Astrocyte of the spinal cord (primary cell): Measurements from ENCODE around the gene CAMK2A.
A peak's percentile ranks its signal among the peaks of the same experiment; 100 is the strongest.

Experiments used
- DNase-seq: peaks from one replicate; pipeline ENCODE4 v3.0.0; 2011; ENCODE audit warnings: low read depth, low spot score
- H3K4me3 ChIP-seq: 2 replicates; pipeline ENCODE4 v1.5.1; 2011; ENCODE audit warnings: low read depth, mild to moderate bottlenecking, low read length, moderate library complexity
- CTCF ChIP-seq: IDR thresholded peaks from 2 replicates; pipeline ENCODE4 v1.5.1; 2012; ENCODE audit warnings: low read depth, mild to moderate bottlenecking, low read length, inconsistent platforms
- in situ Hi-C: cut with HindIII; loops from 2 replicates; pipeline ENCODE4 v1.10.0; 2017; ENCODE audit warnings: low sequenced_read_pairs

CAMK2A gene

DNA sequence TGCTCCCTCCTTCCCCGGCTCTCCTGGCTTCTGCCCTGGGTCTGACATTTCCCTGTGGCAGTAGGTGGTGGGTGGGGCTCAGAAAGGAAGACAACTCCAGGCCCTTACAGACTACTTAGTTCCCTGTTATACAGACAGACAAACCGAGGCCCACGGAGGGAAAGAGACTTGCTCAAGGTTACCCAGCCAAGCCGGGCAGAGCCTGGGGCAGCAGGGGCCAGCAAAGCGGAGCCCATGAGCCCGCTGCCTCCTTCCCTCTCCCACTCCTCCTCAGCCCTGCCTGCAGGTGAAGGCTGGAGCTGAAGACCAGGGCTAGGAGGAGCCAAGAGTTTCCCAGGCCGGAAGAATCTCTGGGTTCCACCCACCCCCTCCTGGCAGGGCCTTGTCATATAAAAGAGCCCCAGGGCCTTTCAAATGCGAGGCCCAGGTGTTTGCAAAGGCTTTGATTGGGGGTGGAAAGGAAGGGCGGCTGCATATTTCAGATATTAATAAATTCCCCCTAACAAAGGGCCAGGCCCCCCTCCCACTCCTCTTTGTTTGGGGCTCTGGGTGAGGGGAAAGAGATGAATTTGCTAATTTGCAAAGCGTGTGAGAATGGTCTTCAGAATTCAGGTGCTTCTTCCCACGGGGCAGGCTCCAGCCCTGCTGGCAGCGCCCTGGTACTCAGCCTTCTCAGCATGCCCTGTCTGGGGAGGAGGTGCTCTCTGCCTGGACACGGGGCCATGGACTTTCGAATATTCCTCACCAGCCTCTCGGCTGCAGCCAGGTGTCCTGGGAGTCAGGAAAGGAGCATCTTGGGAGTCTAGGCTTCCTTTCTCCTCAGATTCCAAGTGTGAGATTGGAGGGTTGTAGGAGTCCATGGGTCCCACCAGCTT lies 78.2 kb downstream of the CAMK2A start:
- TF ChIP-seq CTCF, result no peak
- H3K4me3 ChIP-seq, result no peak overlapping the region
- DNase-seq, result no peak
- in situ Hi-C loops, result no loop called here

- in situ Hi-C loops, result no loop called here
- TF ChIP-seq CTCF, result no peak
- no peak overlapping the region for H3K4me3 ChIP-seq
- no peak for DNase-seq
Observed at GRCh38 chr5:150210644-150211043, 78.9 kb downstream of the CAMK2A start.

- peak; percentile 38 for DNase-seq
- TF ChIP-seq CTCF, result no peak
- in situ Hi-C loops, result no loop called here
- no peak overlapping the region for H3K4me3 ChIP-seq
Observed at GRCh38 chr5:150209099-150209635, 80.4 kb downstream of the CAMK2A start.

DNA sequence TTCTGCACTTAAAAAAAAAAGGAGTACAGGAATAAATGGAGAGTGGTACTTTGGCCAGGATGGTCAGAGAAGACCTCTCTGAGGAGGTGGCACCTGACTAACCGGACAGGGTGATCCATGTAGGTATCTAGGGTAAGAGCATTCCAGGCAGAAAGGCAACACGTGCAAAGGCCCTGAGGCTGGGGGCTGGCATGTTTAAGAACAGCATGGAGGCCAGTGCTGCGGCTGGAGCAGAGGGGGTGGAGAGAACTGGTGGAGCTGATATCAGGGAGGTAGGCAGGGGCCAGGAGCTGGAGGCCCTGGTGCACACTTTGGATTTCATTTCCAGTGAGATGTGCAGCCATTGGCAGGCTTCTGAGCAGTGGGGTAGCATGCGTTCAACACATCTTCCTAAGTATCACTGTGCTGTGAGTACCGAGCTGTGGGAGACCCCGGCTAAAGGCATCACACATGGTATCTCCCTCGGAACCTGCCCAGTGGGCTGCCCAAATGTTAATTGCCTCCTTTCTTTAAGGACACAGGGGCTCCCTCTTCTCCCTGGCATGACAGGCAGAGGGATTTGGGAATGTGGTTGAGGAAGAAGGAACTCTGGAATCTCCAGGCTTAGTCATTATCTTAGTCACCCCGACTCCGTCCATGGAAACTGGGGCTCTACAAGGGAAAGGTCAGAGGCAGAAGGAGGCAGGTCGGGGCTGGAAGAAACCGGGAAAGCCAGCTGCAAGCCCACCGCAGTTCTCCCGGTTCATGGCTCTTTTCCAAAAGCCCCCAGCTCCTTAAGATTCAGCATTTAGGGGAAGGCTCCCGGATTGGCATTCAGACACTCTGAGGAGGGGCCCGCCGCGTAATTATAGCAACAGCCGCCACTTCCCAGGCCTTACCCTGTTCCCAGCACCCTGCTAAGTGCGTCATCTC lies 81.1 kb downstream of the CAMK2A start:
- H3K4me3 ChIP-seq, result no peak overlapping the region
- no peak for TF ChIP-seq CTCF
- in situ Hi-C loops, result no loop called here
- peak; percentile 18 for DNase-seq

GRCh38 chr5:150206779-150207115 lies 82.8 kb downstream of the CAMK2A start:
- no peak for TF ChIP-seq CTCF
- in situ Hi-C loops, result no loop called here
- H3K4me3 ChIP-seq, result no peak overlapping the region

GRCh38 chr5:150206098-150206778 lies 83.3 kb downstream of the CAMK2A start:
- in situ Hi-C loops, result no loop called here
- H3K4me3 ChIP-seq, result no peak overlapping the region
- no peak for TF ChIP-seq CTCF
- DNase-seq, result no peak

More at GRCh38 chr5:150206779-150207115, 82.8 kb downstream of the CAMK2A start:
- DNase-seq, result no peak
